H1 (cell line): ENCODE results near the gene UBN2. TPM values are rescaled to one million over a fixed set of nuclear protein-coding genes. Genes with fewer than 3 reads are reported as not detected.

Experiments
- CTCF ChIA-PET: fragments of 300-600 bp; sonication (Branson Sonifier 250); formaldehyde crosslinking; loops from one replicate; lab custom pipeline; 2021; ENCODE audit not compliant: partially characterized antibody; lab: Charles Lee
- POLR2A ChIA-PET: fragments of 300-600 bp; sonication (Branson Sonifier 250); formaldehyde crosslinking; loops from one replicate; lab custom pipeline; 2021; ENCODE audit warnings: inconsistent platforms; ENCODE audit not compliant: partially characterized antibody; lab: Charles Lee
- DNase-seq, 2 experiments: peaks; one replicate each; pipeline versions ENCODE4 v3.0.0 to v3.0.0-alpha.2; 2010 to 2022; ENCODE audit warnings: low spot score in 2 of 2, low read depth in 1 of 2, mixed read lengths in 1 of 2
- FAIRE-seq: peaks from 2 replicates; lab custom pipeline; 2011; peaks lifted over from hg19 to GRCh38; lab: Jason Lieb, UNC
- H2AFZ ChIP-seq: 2 replicates; pipeline ENCODE4 v1.8.1; 2012; ENCODE audit warnings: low read length, inconsistent platforms
- H2AK5ac ChIP-seq: 2 replicates; pipeline ENCODE4 v1.6.1; 2013; ENCODE audit warnings: low read depth, low read length
- H2BK120ac ChIP-seq: replicated peaks from 2 replicates; pipeline ENCODE3; 2013; ENCODE audit warnings: low read depth, low read length, inconsistent platforms
- H2BK12ac ChIP-seq: 2 replicates; pipeline ENCODE4 v1.6.1; 2013; ENCODE audit warnings: low read depth, low read length
- H2BK15ac ChIP-seq: 2 replicates; pipeline ENCODE4 v1.6.1; 2013; ENCODE audit warnings: low read length
- H2BK20ac ChIP-seq: 2 replicates; pipeline ENCODE4 v1.6.1; 2013; ENCODE audit warnings: low read length
- H2BK5ac ChIP-seq: 2 replicates; pipeline ENCODE4 v1.6.1; 2013; ENCODE audit warnings: low read depth, low read length
- H3K14ac ChIP-seq: 2 replicates; pipeline ENCODE4 v1.6.1; 2013; ENCODE audit warnings: inconsistent platforms; ENCODE audit not compliant: insufficient read length
- H3K18ac ChIP-seq: 2 replicates; pipeline ENCODE4 v1.6.1; 2013; ENCODE audit warnings: low read length; ENCODE audit errors: extremely low read depth
- H3K23ac ChIP-seq: 2 replicates; pipeline ENCODE4 v1.6.1; 2013; ENCODE audit warnings: inconsistent platforms; ENCODE audit not compliant: insufficient read length
- H3K23me2 ChIP-seq: 2 replicates; pipeline ENCODE4 v1.6.1; 2013; ENCODE audit warnings: low read depth, low read length
- H3K27ac ChIP-seq: 2 replicates; pipeline ENCODE4 v1.6.1; 2011; ENCODE audit warnings: low read depth, low read length, inconsistent platforms
- H3K27me3 ChIP-seq, 4 experiments: replicated peaks in 1 of 4; 1 replicate in 1 of 4; 2 replicates in 3 of 4; pipeline versions ENCODE4 v1.6.1 to v1.8.1; 2011 to 2013; ENCODE audit warnings: low read length in 3 of 4, mild to moderate bottlenecking in 3 of 4, inconsistent platforms in 2 of 4, mixed read lengths in 2 of 4, moderate library complexity in 1 of 4; ENCODE audit not compliant: control insufficient read depth in 3 of 4, insufficient read depth in 3 of 4; ENCODE audit errors: extremely low read depth in 1 of 4
- H3K36me3 ChIP-seq, 4 experiments: 2 replicates each; pipeline versions ENCODE4 v1.6.1 to v1.8.1; 2011 to 2013; ENCODE audit warnings: mild to moderate bottlenecking in 4 of 4, low read length in 3 of 4, moderate library complexity in 2 of 4, control low read depth in 1 of 4, inconsistent platforms in 1 of 4; ENCODE audit not compliant: insufficient read depth in 4 of 4, control insufficient read depth in 2 of 4
- H3K4ac ChIP-seq: replicated peaks from 2 replicates; pipeline ENCODE3; 2013; ENCODE audit warnings: low read length, low read depth, mixed read lengths, inconsistent platforms; ENCODE audit not compliant: insufficient read length
- H3K4me1 ChIP-seq, 4 experiments: replicated peaks in 1 of 4; 1 replicate in 1 of 4; 2 replicates in 3 of 4; pipeline versions ENCODE4 v1.6.1 to v1.8.1; 2011 to 2013; ENCODE audit warnings: low read length in 3 of 4, inconsistent platforms in 2 of 4, mixed read lengths in 1 of 4; ENCODE audit not compliant: insufficient read depth in 4 of 4, control insufficient read depth in 3 of 4
- H3K4me2 ChIP-seq, 2 experiments: 2 replicates each; pipeline versions ENCODE4 v1.6.1 to v1.8.1; 2011 to 2013; ENCODE audit warnings: low read depth in 2 of 2, low read length in 2 of 2, control low read depth in 1 of 2, inconsistent platforms in 1 of 2, mild to moderate bottlenecking in 1 of 2; ENCODE audit not compliant: insufficient read depth in 1 of 2
- H3K4me3 ChIP-seq, 4 experiments: fragments of 200-600, 300-600 bp in 1 of 4; sonication (generic), shearing (Covaris generic), sonication (Bioruptor Twin) in 1 of 4; 2 replicates each; pipeline versions ENCODE4 v1.5.1 to v1.8.1; 2011 to 2016; ENCODE audit warnings: low read length in 4 of 4, low read depth in 3 of 4, control low read depth in 2 of 4, inconsistent platforms in 2 of 4, mild to moderate bottlenecking in 2 of 4, mixed read lengths in 1 of 4, moderate library complexity in 1 of 4; ENCODE audit not compliant: insufficient read depth in 2 of 4; ENCODE audit errors: extremely low read depth in 1 of 4
- H3K56ac ChIP-seq: replicated peaks from 2 replicates; pipeline ENCODE3; 2013; ENCODE audit warnings: low read depth, mild to moderate bottlenecking, mixed read lengths, low read length, inconsistent platforms; ENCODE audit not compliant: insufficient read length
- H3K79me1 ChIP-seq: 2 replicates; pipeline ENCODE4 v1.6.1; 2013; ENCODE audit warnings: low read depth, low read length, control low read depth
- H3K79me2 ChIP-seq, 2 experiments: 2 replicates each; pipeline versions ENCODE4 v1.6.1 to v1.8.1; 2012 to 2013; ENCODE audit warnings: low read length in 2 of 2, mild to moderate bottlenecking in 2 of 2, inconsistent platforms in 1 of 2; ENCODE audit not compliant: insufficient read depth in 2 of 2, control insufficient read depth in 1 of 2
- H3K9ac ChIP-seq, 4 experiments: replicated peaks in 1 of 4; 1 replicate in 1 of 4; 2 replicates in 3 of 4; pipeline versions ENCODE4 v1.6.1 to v1.8.1; 2011 to 2013; ENCODE audit warnings: low read depth in 3 of 4, low read length in 3 of 4, control low read depth in 2 of 4, mild to moderate bottlenecking in 2 of 4, moderate library complexity in 2 of 4, inconsistent platforms in 1 of 4; ENCODE audit errors: extremely low read depth in 1 of 4
- H3K9me3 ChIP-seq, 2 experiments: 2 replicates each; pipeline versions ENCODE4 v1.6.1 to v1.8.1; 2012 to 2013; ENCODE audit warnings: mild to moderate bottlenecking in 2 of 2, moderate library complexity in 2 of 2, control low read depth in 1 of 2, inconsistent platforms in 1 of 2, low read depth in 1 of 2, low read length in 1 of 2, mixed read lengths in 1 of 2; ENCODE audit not compliant: insufficient read depth in 2 of 2
- H4K20me1 ChIP-seq, 2 experiments: replicated peaks in 1 of 2; 2 replicates each; pipeline versions ENCODE3 to v1.8.1; 2011 to 2013; ENCODE audit warnings: inconsistent platforms in 2 of 2, low read length in 2 of 2, mild to moderate bottlenecking in 1 of 2; ENCODE audit not compliant: insufficient read depth in 2 of 2, control insufficient read depth in 1 of 2
- H4K5ac ChIP-seq: 2 replicates; pipeline ENCODE4 v1.6.1; 2013; ENCODE audit warnings: low read length, low read depth, mixed read lengths, inconsistent platforms; ENCODE audit not compliant: insufficient read length
- H4K8ac ChIP-seq: 2 replicates; pipeline ENCODE4 v1.8.0; 2013; ENCODE audit warnings: mild to moderate bottlenecking, moderate library complexity, low read length, inconsistent platforms; ENCODE audit not compliant: insufficient read depth; ENCODE audit errors: extremely low read depth
- H4K91ac ChIP-seq: replicated peaks from 2 replicates; pipeline ENCODE3; 2013; ENCODE audit warnings: low read length, mixed read lengths, inconsistent platforms; ENCODE audit not compliant: insufficient read length
- HDAC6 ChIP-seq: IDR thresholded peaks from one replicate; pipeline ENCODE4 v1.7.1; 2012; ENCODE audit warnings: low read depth, mild to moderate bottlenecking, inconsistent platforms, low read length, moderate library complexity
- KDM4A ChIP-seq: IDR thresholded peaks from one replicate; pipeline ENCODE4 v1.7.1; 2012; ENCODE audit warnings: low read depth, mild to moderate bottlenecking, moderate library complexity, low read length, inconsistent platforms; ENCODE audit not compliant: severe bottlenecking
- RFX5 ChIP-seq: IDR thresholded peaks from 2 replicates; pipeline ENCODE4 v1.6.1; 2011; ENCODE audit warnings: low read depth, low read length, improper control_type of control experiment, borderline replicate concordance
- WGBS, 2 experiments: shearing (Covaris generic) in 1 of 2; methylation state at CpG; one replicate each; pipeline versions ENCODE4 v1.1.6 to v1.1.7; 2013 to 2015; ENCODE audit warnings: low lambda C conversion rate in 2 of 2, mixed read lengths in 2 of 2, inconsistent platforms in 1 of 2, low coverage in 1 of 2, missing lambda C conversion rate in 1 of 2; ENCODE audit not compliant: insufficient replicate concordance in 2 of 2, insufficient coverage in 1 of 2, insufficient read length in 1 of 2; ENCODE audit errors: extremely low coverage in 1 of 2, missing lambda C conversion rate in 1 of 2; 5-methylcytosine and 5-hydroxymethylcytosine counted together
- polyA plus RNA-seq, 7 experiments: library from polyadenylated mRNA; depleted of rRNA in 3 of 7; stranded (reverse) in 5 of 7; unstranded in 2 of 7; fragments of >200 nt in 5 of 7; fragments of 200-250 nt in 2 of 7; gene quantifications; 1 replicate in 5 of 7; 2 replicates in 1 of 7; 4 replicates in 1 of 7; pipeline versions ENCODE4 v1.2.1 to v1.2.3, GENCODE V29; 2011 to 2013; ENCODE audit warnings: missing spikeins in 2 of 7, mixed read lengths in 2 of 7
- total RNA-seq: library from RNA; stranded (reverse); fragmentation: NEBNext Ultra II Directional; extraction: Animal tissue kit (Norgen Biotek cat#: 25700); gene quantifications from 2 replicates; pipeline ENCODE4 v1.2.1, GENCODE V29; 2021

The UBN2 gene
- total and polyA plus RNA-seq, 2 of the 8 experiments (the other 6 are each of a cell fraction or from before 2014, with no cell fraction given) = 4.1 to 39.6 TPM

- Histone ChIP-seq H3K27ac (no peak overlapping the region), H3K79me1 (0 out of 2 replicates have a peak, but pooled peaks cover 2% of the 10 kb centered on the region), H2BK15ac (no peak overlapping the region), H3K23me2 (peaks cover 2% of the 10 kb centered on the region; the same call in 1 of the 2 replicates), H4K5ac (no peak overlapping the region), H2BK12ac (no peak overlapping the region), H3K27me3 (peaks cover 0 to 1% (median 0%) of the 10 kb centered on the region in 4 experiments; a peak in 1 of 7 replicates), H3K18ac (no peak overlapping the region), H3K4me3 (peak overlapping the region; percentile 79 to 98 (median 92); a peak in 6 of 8 replicates), H4K91ac (no peak overlapping the region), H4K20me1 (no peaks in the 10 kb centered on the region), H3K23ac (no peak overlapping the region), H3K36me3 (0 out of 8 replicates have a peak, but pooled peaks cover 0 to 3% (median 0%) of the 10 kb centered on the region in 4 experiments), H3K56ac (no peak overlapping the region), H3K9me3 (peaks cover 0 to 5% of the 10 kb centered on the region in 2 experiments; a peak in 2 of 4 replicates), H3K4me2 (no peak overlapping the region; a peak in 3 of 4 replicates), H4K8ac (no peak overlapping the region), H2BK20ac (no peak overlapping the region), H3K4me1 (peaks cover 0 to 5% (median 4%) of the 10 kb centered on the region in 4 experiments; a peak in 5 of 7 replicates), H2AFZ (no peak overlapping the region), H2BK5ac (no peak overlapping the region), H3K14ac (no peak overlapping the region), H3K9ac (no peak overlapping the region), H2AK5ac (no peak overlapping the region), H3K79me2 (peaks cover 0 to 21% of the 10 kb centered on the region in 2 experiments; a peak in 2 of 4 replicates), H2BK120ac (no peak overlapping the region), H3K4ac (no peak overlapping the region)
- whole genome bisulfite sequencing, 2 experiments = 84% methylated on average over 13 of the region's 13 CpGs; no CpG with 5 or more reads in 1 of the 2 experiments
- FAIRE-seq (no peak), DNase-seq (no peak)
- TF ChIP-seq HDAC6 (no peak), KDM4A (peak; percentile 37), RFX5 (no peak)
- CTCF ChIA-PET = interaction anchor here (0.6 to 8.9 kb wide), 7 partner anchors 11 to 60 kb away, joined by 3 to 54 read pairs (median 3); no protein-coding TSS in a partner anchor
- POLR2A ChIA-PET = interaction anchor here (0.8 to 2.6 kb wide), 12 partner anchors 10 to 232 kb away, joined by 3 to 30 read pairs (median 4); partner anchors contain the start of genes LUC7L2 and UBN2
Observed at GRCh38 chr7:139339698-139340036, 108.6 kb downstream of the UBN2 start.
